WTC11 (cell line): ENCODE results near the gene PTCHD4. TPM values are rescaled to one million over a fixed set of nuclear protein-coding genes. Genes with fewer than 3 reads are reported as not detected.
A peak's percentile ranks its signal among the peaks of the same experiment; 100 is the strongest.

ENCODE experiments used
- ATAC-seq: fragments of 200-7000 bp; cut with Tn5 transposase; 2 replicates; pipeline ENCODE4 v1.10.0; 2021; ENCODE audit warnings: mild to moderate bottlenecking, moderate library complexity
- CTCF ChIA-PET: fragments of 300-600 bp; sonication (Branson Sonifier 250); formaldehyde crosslinking; loops from one replicate; lab custom pipeline; 2021; ENCODE audit warnings: antibody characterized with exemption; lab: Charles Lee
- POLR2A ChIA-PET: fragments of 350-600 bp; sonication (Branson Sonifier 250); formaldehyde crosslinking; loops from one replicate; lab custom pipeline; 2021; ENCODE audit warnings: antibody characterized with exemption; lab: Charles Lee
- DNase-seq: peaks from one replicate; pipeline ENCODE4 v3.0.0; 2021; ENCODE audit warnings: low spot score
- H3K27ac Mint-ChIP-seq: 2 replicates; pipeline ENCODE4 v1.8.0; 2021; ENCODE audit warnings: mixed read lengths
- H3K27me3 Mint-ChIP-seq: 2 replicates; pipeline ENCODE4 v1.8.0; 2021; ENCODE audit warnings: low read depth, mild to moderate bottlenecking, moderate library complexity, mixed read lengths
- H3K36me3 Mint-ChIP-seq: 2 replicates; pipeline ENCODE4 v1.8.0; 2021; ENCODE audit warnings: mixed read lengths
- H3K4me1 Mint-ChIP-seq: 2 replicates; pipeline ENCODE4 v1.8.0; 2022; ENCODE audit warnings: mixed read lengths
- H3K4me3 Mint-ChIP-seq: 2 replicates; pipeline ENCODE4 v1.8.0; 2021; ENCODE audit warnings: mild to moderate bottlenecking, moderate library complexity, mixed read lengths
- H3K9me3 Mint-ChIP-seq: 2 replicates; pipeline ENCODE4 v1.8.0; 2021; ENCODE audit warnings: mixed read lengths
- ATF1 ChIP-seq: sonication (generic); formaldehyde crosslinking; IDR thresholded peaks from 2 replicates; pipeline ENCODE4 v1.8.1; 2023; ENCODE audit warnings: mild to moderate bottlenecking, moderate library complexity, missing genetic modification reagents
- ATF3 ChIP-seq: sonication (generic); formaldehyde crosslinking; conservative IDR thresholded peaks from 2 replicates; pipeline ENCODE4 v1.8.1; 2022; ENCODE audit warnings: mild to moderate bottlenecking, missing genetic modification reagents
- CDX4 ChIP-seq: fragments of 250-450 bp; sonication (Bioruptor Pico); IDR thresholded peaks from 2 replicates; pipeline ENCODE4 v1.9.0; 2021; ENCODE audit warnings: moderate library complexity, mild to moderate bottlenecking, inconsistent platforms, borderline replicate concordance
- ELF4 ChIP-seq: sonication (generic); formaldehyde crosslinking; IDR thresholded peaks from 2 replicates; pipeline ENCODE4 v1.8.1; 2022; ENCODE audit warnings: low read depth, mild to moderate bottlenecking, moderate library complexity, missing genetic modification reagents
- ESRRA ChIP-seq: sonication (generic); formaldehyde crosslinking; IDR thresholded peaks from 2 replicates; pipeline ENCODE4 v1.8.1; 2022; ENCODE audit warnings: mild to moderate bottlenecking, missing genetic modification reagents, borderline replicate concordance
- HMGA2 ChIP-seq: fragments of 250-450 bp; sonication (Bioruptor Pico); IDR thresholded peaks from 2 replicates; pipeline ENCODE4 v1.4.0; 2021; ENCODE audit warnings: mild to moderate bottlenecking, moderate library complexity
- IRF2 ChIP-seq: sonication (generic); formaldehyde crosslinking; IDR thresholded peaks from 2 replicates; pipeline ENCODE4 v1.8.0; 2022; ENCODE audit warnings: low read depth, missing genetic modification reagents, borderline replicate concordance
- JAZF1 ChIP-seq: fragments of 250-450 bp; sonication (Bioruptor Pico); IDR thresholded peaks from 2 replicates; pipeline ENCODE4 v1.9.0; 2021; ENCODE audit warnings: moderate library complexity, mild to moderate bottlenecking, inconsistent platforms
- MXD4 ChIP-seq: fragments of 250-450 bp; sonication (Bioruptor Pico); IDR thresholded peaks from 2 replicates; pipeline ENCODE4 v1.8.0; 2021; ENCODE audit warnings: mild to moderate bottlenecking, moderate library complexity, borderline replicate concordance
- NFE2L1 ChIP-seq: sonication (generic); formaldehyde crosslinking; IDR thresholded peaks from 2 replicates; pipeline ENCODE4 v1.8.1; 2023; ENCODE audit warnings: missing genetic modification reagents
- NR3C1 ChIP-seq: sonication (generic); formaldehyde crosslinking; conservative IDR thresholded peaks from 2 replicates; pipeline ENCODE4 v1.8.1; 2023; ENCODE audit warnings: low read depth, mild to moderate bottlenecking, missing genetic modification reagents
- OVOL2 ChIP-seq: fragments of 250-450 bp; sonication (Bioruptor Pico); IDR thresholded peaks from 2 replicates; pipeline ENCODE4 v1.9.0; 2021; ENCODE audit warnings: mild to moderate bottlenecking, borderline replicate concordance
- PRRX2 ChIP-seq: fragments of 250-450 bp; sonication (Bioruptor Pico); IDR thresholded peaks from 2 replicates; pipeline ENCODE4 v1.8.0; 2021; ENCODE audit warnings: mild to moderate bottlenecking
- RELA ChIP-seq: sonication (generic); formaldehyde crosslinking; IDR thresholded peaks from 2 replicates; pipeline ENCODE4 v1.8.1; 2022; ENCODE audit warnings: missing genetic modification reagents, mild to moderate bottlenecking, borderline replicate concordance
- SMAD4 ChIP-seq: sonication (generic); formaldehyde crosslinking; IDR thresholded peaks from 2 replicates; pipeline ENCODE4 v1.8.0; 2022; ENCODE audit warnings: mild to moderate bottlenecking, missing genetic modification reagents
- SP1 ChIP-seq: sonication (generic); formaldehyde crosslinking; conservative IDR thresholded peaks from 2 replicates; pipeline ENCODE4 v1.8.1; 2022; ENCODE audit warnings: missing genetic modification reagents
- TCF7 ChIP-seq: sonication (generic); formaldehyde crosslinking; IDR thresholded peaks from 2 replicates; pipeline ENCODE4 v1.8.0; 2022; ENCODE audit warnings: mild to moderate bottlenecking, low read depth, missing genetic modification reagents, moderate library complexity
- TEAD4 ChIP-seq: sonication (generic); formaldehyde crosslinking; IDR thresholded peaks from 2 replicates; pipeline ENCODE4 v1.8.0; 2022; ENCODE audit warnings: mild to moderate bottlenecking, missing genetic modification reagents
- TP53 ChIP-seq: sonication (generic); formaldehyde crosslinking; IDR thresholded peaks from 2 replicates; pipeline ENCODE4 v1.8.1; 2023; ENCODE audit warnings: mild to moderate bottlenecking, missing genetic modification reagents
- ZBTB21 ChIP-seq: sonication (generic); formaldehyde crosslinking; IDR thresholded peaks from 2 replicates; pipeline ENCODE4 v1.8.1; 2023; ENCODE audit warnings: mild to moderate bottlenecking, missing genetic modification reagents, borderline replicate concordance
- ZMAT4 ChIP-seq: fragments of 250-450 bp; sonication (Bioruptor Pico); IDR thresholded peaks from 2 replicates; pipeline ENCODE4 v1.9.0; 2021; ENCODE audit warnings: mild to moderate bottlenecking
- ZNF138 ChIP-seq: sonication (generic); formaldehyde crosslinking; conservative IDR thresholded peaks from 2 replicates; pipeline ENCODE4 v1.8.1; 2022; ENCODE audit warnings: mild to moderate bottlenecking, moderate library complexity, missing genetic modification reagents
- ZNF263 ChIP-seq: sonication (generic); formaldehyde crosslinking; IDR thresholded peaks from 2 replicates; pipeline ENCODE4 v1.8.1; 2022; ENCODE audit warnings: low read depth, mild to moderate bottlenecking, moderate library complexity, missing genetic modification reagents
- ZNF416 ChIP-seq: fragments of 250-450 bp; sonication (Bioruptor Pico); IDR thresholded peaks from 2 replicates; pipeline ENCODE4 v1.9.0; 2021; ENCODE audit warnings: mild to moderate bottlenecking, inconsistent platforms
- ZSCAN18 ChIP-seq: fragments of 250-450 bp; sonication (Bioruptor Pico); IDR thresholded peaks from 2 replicates; pipeline ENCODE4 v2.1.2; 2022; ENCODE audit warnings: mild to moderate bottlenecking, moderate library complexity
- total RNA-seq: library from RNA; stranded (reverse); gene quantifications from 3 replicates; pipeline ENCODE4 v1.2.3, GENCODE V29; 2021
- TF ChIP-seq, protein P1 (sequence below): sonication (generic); formaldehyde crosslinking; IDR thresholded peaks from 2 replicates; pipeline ENCODE4 v1.8.1; 2022; ENCODE audit warnings: mild to moderate bottlenecking, missing genetic modification reagents, moderate library complexity, borderline replicate concordance
- TF ChIP-seq, protein P2 (sequence below): sonication (generic); formaldehyde crosslinking; IDR thresholded peaks from 2 replicates; pipeline ENCODE4 v1.8.0; 2022; ENCODE audit warnings: mild to moderate bottlenecking, missing genetic modification reagents

The PTCHD4 gene
- total RNA-seq, 1 experiment from 2014 or later = 1.6 TPM

DNA sequence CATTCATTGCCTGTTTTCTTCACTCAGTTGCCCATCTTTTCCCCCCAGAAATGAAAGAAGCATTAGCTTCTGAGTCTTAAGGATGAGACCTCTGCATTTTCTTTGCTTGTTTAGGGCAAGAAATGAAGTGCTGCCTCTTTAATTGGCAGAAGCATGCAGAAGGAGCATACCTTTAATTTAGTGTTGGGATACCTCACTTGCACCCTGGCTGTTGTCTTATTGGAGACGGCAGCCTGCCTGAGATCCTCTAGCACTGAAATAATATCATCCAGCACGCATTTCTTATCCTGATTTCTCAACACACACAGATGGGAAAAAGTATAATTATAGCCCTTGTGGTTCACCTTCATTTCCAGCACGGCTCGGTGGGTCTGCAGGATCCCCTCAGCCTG, 43.1 kb downstream of the PTCHD4 start:
- H3K27ac Mint-ChIP-seq = no peak overlapping the region

DNA sequence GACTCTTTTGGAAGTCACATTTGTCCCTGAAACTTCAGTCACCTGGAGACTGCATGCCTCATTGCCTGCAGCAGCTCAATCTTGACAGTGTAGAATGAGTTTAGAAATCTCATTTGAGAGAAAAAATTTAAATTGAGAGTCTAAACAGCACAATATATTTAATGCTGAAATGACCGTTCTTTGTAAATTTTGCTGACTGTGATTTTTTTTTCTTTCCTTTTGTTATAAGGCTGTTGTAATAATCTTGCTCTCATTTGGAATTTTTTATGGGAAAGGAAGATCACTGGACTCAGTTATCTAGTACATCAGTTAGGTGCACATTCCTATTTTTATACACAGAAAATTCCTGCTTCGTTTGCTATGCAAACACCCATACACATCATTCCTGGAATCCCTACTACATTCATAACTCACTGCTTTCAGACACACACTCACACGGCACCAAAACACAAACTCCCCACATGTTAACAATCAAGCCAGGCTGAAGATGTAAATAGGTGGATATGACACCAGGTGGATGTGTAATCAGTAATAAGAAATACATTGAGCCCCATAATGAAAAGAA, 43.8 kb downstream of the PTCHD4 start:
- peaks cover 64% of the 10 kb centered on the region for H3K27me3 Mint-ChIP-seq
- no peak overlapping the region for H3K27ac Mint-ChIP-seq
- TF ChIP-seq, protein P1, sequence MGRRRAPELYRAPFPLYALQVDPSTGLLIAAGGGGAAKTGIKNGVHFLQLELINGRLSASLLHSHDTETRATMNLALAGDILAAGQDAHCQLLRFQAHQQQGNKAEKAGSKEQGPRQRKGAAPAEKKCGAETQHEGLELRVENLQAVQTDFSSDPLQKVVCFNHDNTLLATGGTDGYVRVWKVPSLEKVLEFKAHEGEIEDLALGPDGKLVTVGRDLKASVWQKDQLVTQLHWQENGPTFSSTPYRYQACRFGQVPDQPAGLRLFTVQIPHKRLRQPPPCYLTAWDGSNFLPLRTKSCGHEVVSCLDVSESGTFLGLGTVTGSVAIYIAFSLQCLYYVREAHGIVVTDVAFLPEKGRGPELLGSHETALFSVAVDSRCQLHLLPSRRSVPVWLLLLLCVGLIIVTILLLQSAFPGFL (CRISPR knock-in tag) = no peak
- TF ChIP-seq OVOL2 (no peak), ELF4 (CRISPR knock-in tag) (no peak), ATF1 (CRISPR knock-in tag) (no peak), IRF2 (CRISPR knock-in tag) (no peak), ZMAT4 (CRISPR knock-in tag) (no peak), ZBTB21 (CRISPR knock-in tag) (no peak), HMGA2 (CRISPR knock-in tag) (no peak), ZSCAN18 (CRISPR knock-in tag) (no peak), MXD4 (CRISPR knock-in tag) (no peak), ZNF263 (CRISPR knock-in tag) (no peak)
- DNase-seq = no peak
- H3K4me1 Mint-ChIP-seq = peaks cover 18% of the 10 kb centered on the region
- POLR2A ChIA-PET = no interaction called here
- no peaks in the 10 kb centered on the region for H3K36me3 Mint-ChIP-seq
- CTCF ChIA-PET = no interaction called here
- H3K9me3 Mint-ChIP-seq = no peaks in the 10 kb centered on the region
- no peak overlapping the region; the same call in 1 of the 2 replicates for H3K4me3 Mint-ChIP-seq
- ATAC-seq = no peak

More for the DNA sequence above, 43.1 kb downstream of the PTCHD4 start:
- TF ChIP-seq ZNF416 (no peak), JAZF1 (CRISPR knock-in tag) (no peak), ZNF138 (CRISPR knock-in tag) (no peak), ESRRA (CRISPR knock-in tag) (no peak), TP53 (CRISPR knock-in tag) (no peak)
- ChIA-PET CTCF (no interaction called here), POLR2A (no interaction called here)
- Mint-ChIP-seq H3K27me3 (peaks cover 58% of the 10 kb centered on the region), H3K4me1 (peaks cover 19% of the 10 kb centered on the region), H3K36me3 (no peaks in the 10 kb centered on the region), H3K9me3 (no peaks in the 10 kb centered on the region), H3K4me3 (peak overlapping the region; percentile 74)
- ATAC-seq = no peak
- no peak for DNase-seq

DNA sequence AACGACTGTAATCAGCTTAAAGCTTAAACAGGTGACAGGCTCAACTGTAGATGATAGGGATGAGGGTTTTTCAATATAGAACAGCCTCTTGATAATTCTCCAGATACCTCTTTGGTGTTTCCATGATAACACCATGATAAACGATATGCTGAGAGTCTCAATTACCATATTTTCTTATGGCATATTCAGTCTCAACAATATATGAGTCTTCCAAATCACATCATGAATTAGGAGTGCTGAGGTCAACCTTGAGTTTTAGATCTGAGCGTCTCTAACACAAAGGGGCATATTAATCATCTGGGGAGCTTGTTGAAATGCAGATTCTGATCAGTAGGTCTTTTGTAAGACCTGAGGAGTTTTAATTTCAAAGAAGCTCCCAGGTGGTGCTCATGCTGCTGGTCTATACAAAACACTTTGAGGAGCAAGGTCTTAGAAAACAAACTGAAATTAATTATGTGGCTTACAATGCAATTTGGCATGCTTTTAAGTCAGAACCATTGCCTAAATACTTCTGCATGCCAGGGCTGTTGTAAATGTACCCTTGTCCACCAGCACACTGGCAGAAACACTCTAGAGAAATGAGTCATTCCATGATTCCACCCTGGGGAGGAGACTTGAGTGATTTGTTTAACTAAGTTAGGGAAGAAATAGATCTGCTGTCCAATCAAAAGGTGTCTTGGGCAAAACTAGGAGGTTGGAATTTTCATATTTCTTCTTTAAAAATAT, 49.6 kb downstream of the PTCHD4 start:
- POLR2A ChIA-PET = no interaction called here
- no peak overlapping the region for H3K4me3 Mint-ChIP-seq
- H3K27ac Mint-ChIP-seq = no peak overlapping the region
- H3K36me3 Mint-ChIP-seq = peaks cover 3% of the 10 kb centered on the region; the same call in 1 of the 2 replicates
- peaks cover 55% of the 10 kb centered on the region for H3K27me3 Mint-ChIP-seq
- CTCF ChIA-PET = no interaction called here
- ATAC-seq (no peak), DNase-seq (no peak)
- peaks cover 19% of the 10 kb centered on the region for H3K4me1 Mint-ChIP-seq
- H3K9me3 Mint-ChIP-seq = no peaks in the 10 kb centered on the region
- no peak for TF ChIP-seq TP53 (CRISPR knock-in tag)
- no peak for TF ChIP-seq SP1
- TF ChIP-seq, protein P2, sequence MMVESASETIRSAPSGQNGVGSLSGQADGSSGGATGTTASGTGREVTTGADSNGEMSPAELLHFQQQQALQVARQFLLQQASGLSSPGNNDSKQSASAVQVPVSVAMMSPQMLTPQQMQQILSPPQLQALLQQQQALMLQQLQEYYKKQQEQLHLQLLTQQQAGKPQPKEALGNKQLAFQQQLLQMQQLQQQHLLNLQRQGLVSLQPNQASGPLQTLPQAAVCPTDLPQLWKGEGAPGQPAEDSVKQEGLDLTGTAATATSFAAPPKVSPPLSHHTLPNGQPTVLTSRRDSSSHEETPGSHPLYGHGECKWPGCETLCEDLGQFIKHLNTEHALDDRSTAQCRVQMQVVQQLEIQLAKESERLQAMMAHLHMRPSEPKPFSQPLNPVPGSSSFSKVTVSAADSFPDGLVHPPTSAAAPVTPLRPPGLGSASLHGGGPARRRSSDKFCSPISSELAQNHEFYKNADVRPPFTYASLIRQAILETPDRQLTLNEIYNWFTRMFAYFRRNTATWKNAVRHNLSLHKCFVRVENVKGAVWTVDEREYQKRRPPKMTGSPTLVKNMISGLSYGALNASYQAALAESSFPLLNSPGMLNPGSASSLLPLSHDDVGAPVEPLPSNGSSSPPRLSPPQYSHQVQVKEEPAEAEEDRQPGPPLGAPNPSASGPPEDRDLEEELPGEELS (CRISPR knock-in tag) = no peak
- no peak for TF ChIP-seq NFE2L1 (CRISPR knock-in tag)
- no peak for TF ChIP-seq TEAD4 (CRISPR knock-in tag)
- no peak for TF ChIP-seq OVOL2
- no peak for TF ChIP-seq PRRX2 (CRISPR knock-in tag)
- TF ChIP-seq TCF7 (CRISPR knock-in tag) = no peak
- TF ChIP-seq ZBTB21 (CRISPR knock-in tag) = no peak
- TF ChIP-seq RELA (CRISPR knock-in tag) = no peak
- TF ChIP-seq SMAD4 (CRISPR knock-in tag) = no peak
- no peak for TF ChIP-seq CDX4 (CRISPR knock-in tag)
- no peak for TF ChIP-seq ATF3
- TF ChIP-seq NR3C1 (CRISPR knock-in tag) = no peak
